Measurements from ENCODE around the gene SCYGR5.

SCYGR5 gene

GRCh38 chr2:227674485-227674884 lies 7.9 kb downstream of the SCYGR5 start:
- no peak for DNase-seq

GRCh38 chr2:227677928-227678327 lies 11.3 kb downstream of the SCYGR5 start:
- DNase-seq: no peak

- DNase-seq: no peak
Measured at GRCh38 chr2:227684258-227684657, 17.7 kb downstream of the SCYGR5 start.

GRCh38 chr2:227687189-227687588 lies 20.6 kb downstream of the SCYGR5 start:
- DNase-seq: no peak

GRCh38 chr2:227696990-227697679 lies 30.5 kb downstream of the SCYGR5 start:
- DNase-seq: no peak

GRCh38 chr2:227701556-227701955 lies 35.0 kb downstream of the SCYGR5 start:
- DNase-seq: no peak

- DNase-seq: no peak
Measured at GRCh38 chr2:227703280-227703732, 36.7 kb downstream of the SCYGR5 start.

GRCh38 chr2:227703961-227704360 lies 37.4 kb downstream of the SCYGR5 start:
- DNase-seq: no peak

GRCh38 chr2:227706859-227707258 lies 40.3 kb downstream of the SCYGR5 start:
- no peak for DNase-seq

- DNase-seq: no peak
Measured at GRCh38 chr2:227707390-227707789, 40.8 kb downstream of the SCYGR5 start.

- DNase-seq: no peak
Measured at GRCh38 chr2:227710986-227711385, 44.4 kb downstream of the SCYGR5 start.

GRCh38 chr2:227713291-227713690 lies 46.7 kb downstream of the SCYGR5 start:
- no peak for DNase-seq

GRCh38 chr2:227716501-227716900 lies 49.9 kb downstream of the SCYGR5 start:
- DNase-seq: no peak

Data from cerebellar nuclear complex (tissue), 1 donor.